Loucy (cell line): Measurements from ENCODE around the gene NOM1.

Source experiments
- EZH2phosphoT487 ChIP-seq: fragments of 200-600 bp; IDR thresholded peaks from 2 replicates; pipeline ENCODE4 v1.6.1; 2018; ENCODE audit warnings: antibody characterized with exemption, mild to moderate bottlenecking, moderate library complexity, borderline replicate concordance
- TF ChIP-seq, protein P1 (sequence below): fragments of 200-600 bp; sonication (generic); conservative IDR thresholded peaks from 2 replicates; pipeline ENCODE4 v1.5.1; 2014; ENCODE audit warnings: mild to moderate bottlenecking, antibody characterized with exemption, low read length

GRCh38 chr7:156963472-156963871 is 14.0 kb downstream of the NOM1 start:
- TF ChIP-seq, protein P1, sequence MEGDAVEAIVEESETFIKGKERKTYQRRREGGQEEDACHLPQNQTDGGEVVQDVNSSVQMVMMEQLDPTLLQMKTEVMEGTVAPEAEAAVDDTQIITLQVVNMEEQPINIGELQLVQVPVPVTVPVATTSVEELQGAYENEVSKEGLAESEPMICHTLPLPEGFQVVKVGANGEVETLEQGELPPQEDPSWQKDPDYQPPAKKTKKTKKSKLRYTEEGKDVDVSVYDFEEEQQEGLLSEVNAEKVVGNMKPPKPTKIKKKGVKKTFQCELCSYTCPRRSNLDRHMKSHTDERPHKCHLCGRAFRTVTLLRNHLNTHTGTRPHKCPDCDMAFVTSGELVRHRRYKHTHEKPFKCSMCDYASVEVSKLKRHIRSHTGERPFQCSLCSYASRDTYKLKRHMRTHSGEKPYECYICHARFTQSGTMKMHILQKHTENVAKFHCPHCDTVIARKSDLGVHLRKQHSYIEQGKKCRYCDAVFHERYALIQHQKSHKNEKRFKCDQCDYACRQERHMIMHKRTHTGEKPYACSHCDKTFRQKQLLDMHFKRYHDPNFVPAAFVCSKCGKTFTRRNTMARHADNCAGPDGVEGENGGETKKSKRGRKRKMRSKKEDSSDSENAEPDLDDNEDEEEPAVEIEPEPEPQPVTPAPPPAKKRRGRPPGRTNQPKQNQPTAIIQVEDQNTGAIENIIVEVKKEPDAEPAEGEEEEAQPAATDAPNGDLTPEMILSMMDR = no peak
- no peak for TF ChIP-seq EZH2phosphoT487
